GM12875 (cell line): ENCODE measurements around the gene LGR6.

Experiments used
- H3K4me3 ChIP-seq: one replicate; pipeline ENCODE4 v1.5.1; 2011; ENCODE audit warnings: low read depth, low read length, control low read depth
- TF ChIP-seq, protein P1 (sequence below): IDR thresholded peaks from 2 replicates; pipeline ENCODE4 v1.5.1; 2011; ENCODE audit warnings: low read depth, mild to moderate bottlenecking, control low read depth, inconsistent platforms, low read length, moderate library complexity, borderline replicate concordance; ENCODE audit not compliant: insufficient read depth

The LGR6 gene

DNA sequence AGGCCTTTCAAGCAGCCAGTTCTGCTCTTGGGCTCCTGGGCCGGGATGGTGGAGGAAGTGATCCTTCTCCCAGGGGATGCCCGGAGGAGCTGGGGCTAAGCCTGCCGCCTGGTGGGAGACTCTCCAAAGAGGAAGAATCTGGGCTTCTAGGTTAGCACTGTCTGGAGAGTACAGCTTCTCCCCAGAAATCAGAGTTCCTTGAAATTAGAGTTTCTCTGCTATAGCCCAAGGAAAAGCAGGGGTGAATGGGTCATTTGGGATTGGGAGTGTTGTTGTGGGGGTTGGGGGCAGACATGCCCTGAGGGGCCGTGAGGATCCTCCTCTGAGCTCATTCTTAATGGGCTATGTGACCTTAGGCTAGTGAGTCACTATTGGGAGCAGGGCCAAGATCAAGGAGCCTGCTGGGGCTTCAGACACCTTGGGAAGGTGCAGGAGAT, 6.5 kb downstream of the LGR6 start:
- TF ChIP-seq, protein P1, sequence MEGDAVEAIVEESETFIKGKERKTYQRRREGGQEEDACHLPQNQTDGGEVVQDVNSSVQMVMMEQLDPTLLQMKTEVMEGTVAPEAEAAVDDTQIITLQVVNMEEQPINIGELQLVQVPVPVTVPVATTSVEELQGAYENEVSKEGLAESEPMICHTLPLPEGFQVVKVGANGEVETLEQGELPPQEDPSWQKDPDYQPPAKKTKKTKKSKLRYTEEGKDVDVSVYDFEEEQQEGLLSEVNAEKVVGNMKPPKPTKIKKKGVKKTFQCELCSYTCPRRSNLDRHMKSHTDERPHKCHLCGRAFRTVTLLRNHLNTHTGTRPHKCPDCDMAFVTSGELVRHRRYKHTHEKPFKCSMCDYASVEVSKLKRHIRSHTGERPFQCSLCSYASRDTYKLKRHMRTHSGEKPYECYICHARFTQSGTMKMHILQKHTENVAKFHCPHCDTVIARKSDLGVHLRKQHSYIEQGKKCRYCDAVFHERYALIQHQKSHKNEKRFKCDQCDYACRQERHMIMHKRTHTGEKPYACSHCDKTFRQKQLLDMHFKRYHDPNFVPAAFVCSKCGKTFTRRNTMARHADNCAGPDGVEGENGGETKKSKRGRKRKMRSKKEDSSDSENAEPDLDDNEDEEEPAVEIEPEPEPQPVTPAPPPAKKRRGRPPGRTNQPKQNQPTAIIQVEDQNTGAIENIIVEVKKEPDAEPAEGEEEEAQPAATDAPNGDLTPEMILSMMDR: no peak
- H3K4me3 ChIP-seq: no peak overlapping the region

DNA sequence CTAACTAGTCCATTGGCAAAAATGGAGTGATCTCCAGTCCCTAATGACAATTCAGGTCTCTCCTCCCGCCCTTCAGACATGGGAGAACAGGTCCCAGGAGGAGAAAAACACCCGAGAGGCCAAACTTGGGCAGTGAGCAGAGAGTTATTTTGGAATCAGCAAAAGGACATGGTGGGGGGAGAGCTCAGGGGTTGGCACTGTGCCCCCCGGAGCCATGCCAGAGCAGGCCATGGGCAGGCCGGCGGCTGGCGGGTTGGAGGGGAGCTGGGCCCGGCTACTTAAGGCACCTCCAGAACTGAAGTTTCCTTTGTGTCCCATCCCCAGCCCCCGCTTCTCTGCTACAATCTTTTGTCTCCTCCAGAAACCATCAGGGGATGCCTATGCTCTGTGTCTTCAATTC, 7.1 kb downstream of the LGR6 start:
- TF ChIP-seq, protein P1: no peak

DNA sequence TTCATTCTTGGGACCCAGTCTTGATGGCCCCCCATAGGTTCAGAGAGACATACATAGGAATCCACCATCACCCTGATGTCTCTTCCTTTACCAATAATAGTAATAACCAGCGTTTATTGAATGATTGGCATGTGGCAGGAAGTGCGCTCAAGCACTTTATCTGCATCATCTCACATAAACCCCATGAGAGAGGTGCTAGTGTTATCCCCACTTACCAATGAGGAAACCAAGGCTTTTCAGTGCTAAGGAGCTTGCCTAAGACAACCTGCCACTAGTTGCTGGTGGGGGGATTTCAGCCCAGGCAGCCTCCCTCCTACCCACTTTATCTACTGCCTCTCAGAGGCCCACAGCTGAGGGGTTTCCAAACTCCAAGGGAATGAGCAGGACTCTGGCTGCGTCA, 7.7 kb downstream of the LGR6 start:
- TF ChIP-seq, protein P1: no peak
- no peak overlapping the region for H3K4me3 ChIP-seq

More for the DNA sequence above, 7.1 kb downstream of the LGR6 start:
- no peak overlapping the region for H3K4me3 ChIP-seq

DNA sequence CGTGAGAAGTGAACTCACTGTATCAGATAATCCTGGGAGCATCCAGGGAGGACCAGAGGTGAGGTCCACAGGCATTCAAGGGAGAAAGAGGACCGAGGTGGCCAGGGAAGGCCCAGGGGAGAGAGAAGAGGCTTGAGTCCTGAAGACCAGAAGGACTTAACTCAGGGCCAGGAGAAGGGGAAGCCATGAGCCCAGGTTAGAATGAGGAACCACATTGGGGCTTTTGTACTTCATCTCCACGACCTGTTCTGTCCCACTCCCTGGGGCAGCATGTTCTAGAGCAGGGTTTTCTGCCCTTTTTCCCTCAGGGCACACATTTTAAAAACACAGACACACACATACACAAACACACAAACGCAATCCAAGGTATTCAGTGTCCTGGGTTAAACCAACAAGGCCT, 8.4 kb downstream of the LGR6 start:
- TF ChIP-seq, protein P1: no peak
- no peak overlapping the region for H3K4me3 ChIP-seq

DNA sequence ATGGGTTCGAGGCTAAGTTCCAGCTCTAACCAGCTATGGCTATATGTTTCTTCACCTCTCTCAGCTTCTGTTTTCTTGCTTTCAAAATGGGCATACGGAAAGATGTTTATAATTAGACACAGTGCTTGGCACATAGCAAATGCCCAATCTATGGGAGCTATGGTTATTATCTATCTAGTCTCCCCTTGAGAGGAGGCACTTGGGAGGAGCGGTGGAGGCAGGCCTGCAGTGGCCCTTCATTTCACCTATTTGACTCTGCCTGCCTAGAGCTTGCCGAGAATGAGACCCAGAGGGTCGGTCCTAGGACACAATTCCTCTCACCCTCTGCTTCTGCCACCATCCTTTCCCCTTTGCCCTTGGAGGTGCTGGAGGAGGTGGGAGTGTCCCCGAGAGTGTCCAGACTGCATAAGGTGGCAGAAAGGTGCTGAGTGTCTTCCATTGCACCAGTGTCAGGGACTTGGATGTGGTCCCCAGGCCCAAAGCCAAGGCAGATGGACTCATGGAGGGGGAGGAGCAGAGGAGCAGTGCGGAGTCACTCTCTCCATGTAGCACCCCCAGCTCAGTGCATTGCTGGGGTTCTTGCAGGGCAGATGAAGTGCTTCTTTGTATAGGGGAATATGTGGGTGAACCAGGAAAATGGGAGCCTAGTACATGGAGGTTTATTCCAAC, 9.0 kb downstream of the LGR6 start:
- H3K4me3 ChIP-seq: no peak overlapping the region
- TF ChIP-seq, protein P1: no peak

DNA sequence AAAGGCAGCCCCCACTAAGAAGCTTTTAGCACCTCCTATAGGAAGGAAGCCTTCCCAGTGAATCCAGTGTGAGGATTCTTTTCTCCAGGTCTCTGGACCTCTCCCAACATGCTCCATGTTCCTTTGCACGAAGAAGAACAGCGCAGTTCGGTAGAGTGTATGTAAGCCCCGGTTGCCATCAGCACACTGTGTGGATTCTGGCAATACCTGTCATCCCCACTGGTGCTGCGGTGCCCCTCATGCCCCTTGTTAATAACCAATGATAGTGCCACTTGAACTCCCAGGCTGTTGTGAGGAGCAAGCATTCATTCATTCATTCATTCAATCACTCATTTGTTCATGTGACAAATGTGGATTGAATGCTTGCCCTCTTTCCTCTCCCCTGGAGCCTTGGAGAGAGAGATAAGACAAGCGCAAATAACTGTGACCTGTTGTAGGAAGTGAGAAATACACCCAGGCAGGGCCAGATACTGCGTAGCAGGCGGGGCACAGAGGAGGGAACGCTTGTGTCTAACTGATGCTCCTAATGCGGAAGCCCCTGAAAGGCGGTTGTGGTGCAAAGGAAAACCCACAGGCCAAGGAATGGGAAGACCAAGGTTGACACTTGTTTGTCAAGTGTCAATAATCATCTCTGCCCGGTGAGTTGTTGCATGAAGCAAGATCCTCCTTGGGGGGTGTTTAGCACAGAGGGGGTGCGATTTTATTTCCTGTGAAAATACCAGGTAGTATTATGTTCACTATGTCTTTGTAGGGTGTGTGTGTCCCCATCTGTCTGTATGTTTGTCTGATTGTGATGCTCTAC, 9.8 kb downstream of the LGR6 start:
- TF ChIP-seq, protein P1: no peak

DNA sequence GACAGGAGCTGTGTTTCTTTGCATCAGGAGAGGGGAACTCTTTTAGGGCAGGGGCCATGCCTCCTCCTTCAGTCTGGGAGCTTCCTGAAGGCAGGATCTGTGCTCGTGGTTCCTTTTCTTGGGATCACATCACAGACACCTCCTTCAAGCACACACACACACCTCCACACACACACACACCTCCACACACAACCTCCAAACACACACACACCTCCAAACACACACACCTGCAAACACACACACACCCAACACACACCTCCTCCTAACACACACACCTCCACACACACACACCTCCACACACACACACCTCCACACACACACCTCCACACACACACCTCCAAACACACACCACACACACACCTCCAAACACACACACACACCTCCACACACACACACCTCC, 10.5 kb downstream of the LGR6 start:
- no peak overlapping the region for H3K4me3 ChIP-seq
- TF ChIP-seq, protein P1: no peak

More for the DNA sequence above, 9.8 kb downstream of the LGR6 start:
- H3K4me3 ChIP-seq: no peak overlapping the region
